ENCODE measurements around the gene PTPRD.

The PTPRD gene

GRCh38 chr9:8456344-8456743 is 2156.5 kb downstream of the PTPRD start:
- no peak overlapping the region for H3K4me3 Mint-ChIP-seq
- no peaks in the 10 kb centered on the region for H3K4me1 Mint-ChIP-seq
- H3K9me3 Mint-ChIP-seq: no peaks in the 10 kb centered on the region
- DNase-seq (ENCODE audit: low spot score in 2 of 2) (no peak), ATAC-seq (no peak)
- H3K27ac Mint-ChIP-seq: no peak overlapping the region
- H3K36me3 Mint-ChIP-seq: no peaks in the 10 kb centered on the region

GRCh38 chr9:8450810-8451545 is 2161.8 kb downstream of the PTPRD start:
- H3K4me3 Mint-ChIP-seq: no peak overlapping the region
- H3K4me1 Mint-ChIP-seq: no peaks in the 10 kb centered on the region
- no peak overlapping the region for H3K27ac Mint-ChIP-seq

GRCh38 chr9:8448226-8448625 is 2164.6 kb downstream of the PTPRD start:
- no peak for DNase-seq (ENCODE audit: low spot score in 2 of 2)
- no peaks in the 10 kb centered on the region for H3K9me3 Mint-ChIP-seq
- ATAC-seq: no peak
- no peak overlapping the region for H3K27ac Mint-ChIP-seq
- no peak overlapping the region for H3K4me3 Mint-ChIP-seq
- no peaks in the 10 kb centered on the region for H3K36me3 Mint-ChIP-seq
- no peaks in the 10 kb centered on the region for H3K4me1 Mint-ChIP-seq

More at GRCh38 chr9:8450810-8451545, 2161.8 kb downstream of the PTPRD start:
- H3K9me3 Mint-ChIP-seq: no peaks in the 10 kb centered on the region
- no peak for ATAC-seq
- no peak for DNase-seq (ENCODE audit: low spot score in 2 of 2)
- H3K36me3 Mint-ChIP-seq: no peaks in the 10 kb centered on the region

GRCh38 chr9:8447601-8448000 is 2165.2 kb downstream of the PTPRD start:
- no peak overlapping the region for H3K4me3 Mint-ChIP-seq
- H3K9me3 Mint-ChIP-seq: no peaks in the 10 kb centered on the region
- no peak overlapping the region for H3K27ac Mint-ChIP-seq
- no peaks in the 10 kb centered on the region for H3K36me3 Mint-ChIP-seq
- DNase-seq (ENCODE audit: low spot score in 2 of 2): no peak
- no peak for ATAC-seq
- H3K4me1 Mint-ChIP-seq: no peaks in the 10 kb centered on the region

- Mint-ChIP-seq H3K4me1 (peaks cover 13% of the 10 kb centered on the region), H3K9me3 (peaks cover 3% of the 10 kb centered on the region), H3K4me3 (no peak overlapping the region), H3K27ac (no peak overlapping the region), H3K36me3 (no peaks in the 10 kb centered on the region)
- no peak for ATAC-seq
- DNase-seq (ENCODE audit: low spot score in 2 of 2): no peak
Measured at GRCh38 chr9:8437876-8438275, 2174.9 kb downstream of the PTPRD start.

GRCh38 chr9:8437259-8437658 is 2175.5 kb downstream of the PTPRD start:
- ATAC-seq (peak; percentile 41), DNase-seq (ENCODE audit: low spot score in 2 of 2) (no peak)
- Mint-ChIP-seq H3K9me3 (peaks cover 3% of the 10 kb centered on the region), H3K36me3 (no peaks in the 10 kb centered on the region), H3K4me1 (peaks cover 13% of the 10 kb centered on the region), H3K27ac (peak overlapping the region; percentile 74), H3K4me3 (no peak overlapping the region)

- peak overlapping the region; percentile 74 for H3K27ac Mint-ChIP-seq
- no peaks in the 10 kb centered on the region for H3K36me3 Mint-ChIP-seq
- peak; percentile 92 for ATAC-seq
- H3K4me3 Mint-ChIP-seq: no peak overlapping the region
- peaks cover 13% of the 10 kb centered on the region for H3K4me1 Mint-ChIP-seq
- H3K9me3 Mint-ChIP-seq: peaks cover 3% of the 10 kb centered on the region
- no peak for DNase-seq (ENCODE audit: low spot score in 2 of 2)
Measured at GRCh38 chr9:8436786-8437185, 2176.0 kb downstream of the PTPRD start.

GRCh38 chr9:8434621-8435020 is 2178.2 kb downstream of the PTPRD start:
- Mint-ChIP-seq H3K9me3 (peaks cover 3% of the 10 kb centered on the region), H3K4me3 (no peak overlapping the region), H3K4me1 (peaks cover 25% of the 10 kb centered on the region), H3K27ac (no peak overlapping the region), H3K36me3 (no peaks in the 10 kb centered on the region)
- DNase-seq (ENCODE audit: low spot score in 2 of 2) (no peak), ATAC-seq (no peak)

GRCh38 chr9:8432224-8432623 is 2180.6 kb downstream of the PTPRD start:
- H3K36me3 Mint-ChIP-seq: no peaks in the 10 kb centered on the region

GRCh38 chr9:8431505-8431904 is 2181.3 kb downstream of the PTPRD start:
- no peaks in the 10 kb centered on the region for H3K36me3 Mint-ChIP-seq
- peak overlapping the region; percentile 78 for H3K27ac Mint-ChIP-seq
- no peaks in the 10 kb centered on the region for H3K9me3 Mint-ChIP-seq
- peak overlapping the region; percentile 36 for H3K4me3 Mint-ChIP-seq
- ATAC-seq (no peak), DNase-seq (ENCODE audit: low spot score in 2 of 2) (no peak)
- H3K4me1 Mint-ChIP-seq: peaks cover 36% of the 10 kb centered on the region

More at GRCh38 chr9:8432224-8432623, 2180.6 kb downstream of the PTPRD start:
- Mint-ChIP-seq H3K4me3 (no peak overlapping the region), H3K9me3 (no peaks in the 10 kb centered on the region), H3K27ac (no peak overlapping the region), H3K4me1 (peaks cover 42% of the 10 kb centered on the region)
- ATAC-seq (no peak), DNase-seq (ENCODE audit: low spot score in 2 of 2) (no peak)

GRCh38 chr9:8430945-8431344 is 2181.9 kb downstream of the PTPRD start:
- no peaks in the 10 kb centered on the region for H3K36me3 Mint-ChIP-seq
- DNase-seq (ENCODE audit: low spot score in 2 of 2): no peak
- H3K4me3 Mint-ChIP-seq: peak overlapping the region; percentile 36
- H3K4me1 Mint-ChIP-seq: peaks cover 31% of the 10 kb centered on the region
- ATAC-seq: peak; percentile 84
- peak overlapping the region; percentile 78 for H3K27ac Mint-ChIP-seq
- H3K9me3 Mint-ChIP-seq: no peaks in the 10 kb centered on the region

GRCh38 chr9:8429768-8430167 is 2183.0 kb downstream of the PTPRD start:
- no peak for DNase-seq (ENCODE audit: low spot score in 2 of 2)
- H3K4me1 Mint-ChIP-seq: peaks cover 29% of the 10 kb centered on the region
- ATAC-seq: peak; percentile 90
- H3K9me3 Mint-ChIP-seq: no peaks in the 10 kb centered on the region
- no peaks in the 10 kb centered on the region for H3K36me3 Mint-ChIP-seq
- H3K27ac Mint-ChIP-seq: peak overlapping the region; percentile 81
- peak overlapping the region; percentile 28 for H3K4me3 Mint-ChIP-seq

- Mint-ChIP-seq H3K27ac (peak overlapping the region; percentile 81), H3K36me3 (no peaks in the 10 kb centered on the region), H3K4me1 (peaks cover 29% of the 10 kb centered on the region), H3K9me3 (no peaks in the 10 kb centered on the region), H3K4me3 (peak overlapping the region; percentile 28)
- ATAC-seq (peak; percentile 53), DNase-seq (ENCODE audit: low spot score in 2 of 2) (no peak)
Measured at GRCh38 chr9:8429157-8429556, 2183.6 kb downstream of the PTPRD start.

GRCh38 chr9:8428389-8428788 is 2184.4 kb downstream of the PTPRD start:
- H3K9me3 Mint-ChIP-seq: no peaks in the 10 kb centered on the region
- DNase-seq (ENCODE audit: low spot score in 2 of 2) (no peak), ATAC-seq (peak; percentile 12)
- peaks cover 29% of the 10 kb centered on the region for H3K4me1 Mint-ChIP-seq
- no peaks in the 10 kb centered on the region for H3K36me3 Mint-ChIP-seq
- H3K27ac Mint-ChIP-seq: peak overlapping the region; percentile 81
- peak overlapping the region; percentile 28 for H3K4me3 Mint-ChIP-seq

- ATAC-seq (no peak), DNase-seq (ENCODE audit: low spot score in 2 of 2) (no peak)
- Mint-ChIP-seq H3K36me3 (no peaks in the 10 kb centered on the region), H3K4me3 (no peak overlapping the region), H3K27ac (no peak overlapping the region), H3K4me1 (peaks cover 19% of the 10 kb centered on the region), H3K9me3 (no peaks in the 10 kb centered on the region)
Measured at GRCh38 chr9:8424786-8425410, 2187.9 kb downstream of the PTPRD start.

GRCh38 chr9:8420416-8420815 is 2192.4 kb downstream of the PTPRD start:
- no peak overlapping the region for H3K4me3 Mint-ChIP-seq
- no peak overlapping the region for H3K27ac Mint-ChIP-seq
- ATAC-seq (no peak), DNase-seq (ENCODE audit: low spot score in 2 of 2) (no peak)
- no peaks in the 10 kb centered on the region for H3K4me1 Mint-ChIP-seq
- no peaks in the 10 kb centered on the region for H3K36me3 Mint-ChIP-seq
- H3K9me3 Mint-ChIP-seq: no peaks in the 10 kb centered on the region

Data from stimulated activated effector memory CD8-positive, alpha-beta T cell treated with anti-CD3 and anti-CD28 coated beads, Interleukin-12 subunit alpha, Interleukin-12 subunit beta, amount 100 ng/mL, for 72 hours (primary cell).